COLO668 (cell line): ENCODE results near the gene SMC3.
"Not testable (repeated sequence)": the region's sequence is repeated elsewhere in the genome, so short reads cannot be mapped to it uniquely, and the experiment has no call there.

Experiments
- DNase-seq: peaks from one replicate; lab custom pipeline; 2025; ENCODE audit not compliant: unreplicated experiment; lab: John Stamatoyannopoulos, UW

Gene SMC3

GRCh38 chr10:110567201-110568054 is at the start of gene SMC3:
Gene SMC3 (plus strand): TSS chr10:110567695. CDS start chr10:110567817, 122 bp downstream.
- peak; percentile 90 for DNase-seq

GRCh38 chr10:110522365-110522988 is 45.0 kb upstream of the SMC3 start:
- no peak for DNase-seq

GRCh38 chr10:110523736-110524135 is 43.8 kb upstream of the SMC3 start:
- DNase-seq, result no peak

- no peak for DNase-seq
These were observed 43.2 kb upstream of the SMC3 start for GRCh38 chr10:110524179-110524858.

GRCh38 chr10:110524859-110525232 is 42.6 kb upstream of the SMC3 start:
- no peak for DNase-seq

GRCh38 chr10:110525349-110526260 is 41.9 kb upstream of the SMC3 start:
- peak; percentile 16 for DNase-seq

- DNase-seq, result no peak
These were observed 39.7 kb upstream of the SMC3 start for GRCh38 chr10:110527731-110528171.

GRCh38 chr10:110528224-110528996 is 39.1 kb upstream of the SMC3 start:
- no peak for DNase-seq

- not testable (repeated sequence) for DNase-seq
These were observed 38.4 kb upstream of the SMC3 start for GRCh38 chr10:110528997-110529524.

- DNase-seq, result no peak
These were observed 37.9 kb upstream of the SMC3 start for GRCh38 chr10:110529596-110530011.

GRCh38 chr10:110530131-110530831 is 37.2 kb upstream of the SMC3 start:
- DNase-seq, result peak; percentile 42

- DNase-seq, result no peak
These were observed 35.8 kb upstream of the SMC3 start for GRCh38 chr10:110531687-110532086.

- DNase-seq, result not testable (repeated sequence)
These were observed 34.9 kb upstream of the SMC3 start for GRCh38 chr10:110532628-110533027.

GRCh38 chr10:110533149-110533548 is 34.3 kb upstream of the SMC3 start:
- DNase-seq, result no peak

- no peak for DNase-seq
These were observed 32.9 kb upstream of the SMC3 start for GRCh38 chr10:110534571-110534970.

GRCh38 chr10:110535958-110536891 is 31.3 kb upstream of the SMC3 start:
- no peak for DNase-seq

GRCh38 chr10:110539091-110539490 is 28.4 kb upstream of the SMC3 start:
- DNase-seq, result no peak

GRCh38 chr10:110540031-110540430 is 27.5 kb upstream of the SMC3 start:
- no peak for DNase-seq
